Gastrocnemius medialis (tissue), 4 donors: ENCODE results near the gene FANCE.

ENCODE experiments used
- CTCF ChIP-seq, 5 experiments: fragments of 450-650 bp in 3 of 5; fragments of 200-600 bp in 2 of 5; sonication (generic) in 2 of 5; IDR thresholded peaks in 4 of 5; conservative IDR thresholded peaks in 1 of 5; 1 replicate in 4 of 5; 2 replicates in 1 of 5; pipeline ENCODE4 v1.5.1; 2016 to 2019; ENCODE audit warnings: antibody characterized with exemption in 5 of 5, mild to moderate bottlenecking in 3 of 5, moderate library complexity in 3 of 5
- POLR2A ChIP-seq, 2 donors: fragments of 450-650 bp; IDR thresholded peaks; one replicate each; pipeline ENCODE4 v1.6.1; 2017; ENCODE audit warnings: antibody characterized with exemption in 2 of 2, mild to moderate bottlenecking in 2 of 2, moderate library complexity in 2 of 2

DNA sequence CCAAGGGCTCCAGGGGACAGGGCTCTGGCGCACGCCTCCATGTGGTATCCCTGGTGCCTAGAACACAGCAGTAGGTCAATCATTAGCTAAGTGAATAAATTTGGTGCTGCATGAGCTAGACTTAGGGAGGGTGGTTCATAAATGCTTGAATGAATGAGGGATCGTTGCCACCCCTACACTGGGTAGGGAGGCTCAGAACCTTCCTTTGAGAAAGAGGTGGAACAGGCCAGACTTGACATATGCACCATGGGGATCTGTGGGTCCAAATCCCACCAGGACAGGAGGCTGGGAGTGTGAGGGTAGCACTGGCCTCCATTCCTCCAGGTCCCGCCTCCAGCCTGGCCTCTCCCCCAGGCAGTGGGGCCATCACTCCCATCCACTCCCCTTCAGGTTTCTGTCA lies 30.9 kb downstream of the FANCE start:
- TF ChIP-seq CTCF (IDR thresholded peaks at IDR 0.05 in 4 of 5, conservative IDR thresholded peaks at IDR 0.05 in 1 of 5) (no peak), POLR2A (IDR thresholded peaks at IDR 0.05) (no peak)
